GM12865 (cell line): Measurements from ENCODE around the gene ASB6.

Source experiments
- DNase-seq: peaks from one replicate; pipeline ENCODE4 v3.0.0; 2010; ENCODE audit warnings: low read depth
- H3K4me3 ChIP-seq: 2 replicates; pipeline ENCODE4 v1.5.1; 2011; ENCODE audit warnings: mild to moderate bottlenecking, low read depth, low read length, control low read depth
- CTCF ChIP-seq: IDR thresholded peaks from 2 replicates; pipeline ENCODE4 v1.5.1; 2011; ENCODE audit warnings: low read length, control low read depth, low read depth, inconsistent platforms; ENCODE audit not compliant: insufficient read depth; ENCODE audit errors: missing control alignments

The ASB6 gene

GRCh38 chr9:129608561-129609481 lies 33.1 kb downstream of the ASB6 start:
- no peak for TF ChIP-seq CTCF
- no peak for DNase-seq
- H3K4me3 ChIP-seq = no peak overlapping the region

GRCh38 chr9:129607027-129607387 lies 34.9 kb downstream of the ASB6 start:
- no peak overlapping the region for H3K4me3 ChIP-seq
- DNase-seq = no peak
- TF ChIP-seq CTCF = no peak

- no peak for TF ChIP-seq CTCF
- no peak overlapping the region for H3K4me3 ChIP-seq
- DNase-seq = no peak
These were observed 35.6 kb downstream of the ASB6 start for GRCh38 chr9:129606161-129607026.

- no peak for DNase-seq
- no peak for TF ChIP-seq CTCF
These were observed 37.2 kb downstream of the ASB6 start for GRCh38 chr9:129604766-129605163.

GRCh38 chr9:129604056-129604765 lies 37.7 kb downstream of the ASB6 start:
- DNase-seq = no peak

More at GRCh38 chr9:129604766-129605163, 37.2 kb downstream of the ASB6 start:
- H3K4me3 ChIP-seq = no peak overlapping the region

More at GRCh38 chr9:129604056-129604765, 37.7 kb downstream of the ASB6 start:
- no peak for TF ChIP-seq CTCF
- no peak overlapping the region for H3K4me3 ChIP-seq
